H1 (cell line): ENCODE data around the gene TRIM32. TPM values are rescaled to one million over a fixed set of nuclear protein-coding genes. Genes with fewer than 3 reads are reported as not detected.

Experiments used
- CTCF ChIA-PET: fragments of 300-600 bp; sonication (Branson Sonifier 250); formaldehyde crosslinking; loops from one replicate; lab custom pipeline; 2021; ENCODE audit not compliant: partially characterized antibody; lab: Charles Lee
- POLR2A ChIA-PET: fragments of 300-600 bp; sonication (Branson Sonifier 250); formaldehyde crosslinking; loops from one replicate; lab custom pipeline; 2021; ENCODE audit warnings: inconsistent platforms; ENCODE audit not compliant: partially characterized antibody; lab: Charles Lee
- DNase-seq, 2 experiments: peaks; one replicate each; pipeline versions ENCODE4 v3.0.0 to v3.0.0-alpha.2; 2010 to 2022; ENCODE audit warnings: low spot score in 2 of 2, low read depth in 1 of 2, mixed read lengths in 1 of 2
- FAIRE-seq: peaks from 2 replicates; lab custom pipeline; 2011; peaks lifted over from hg19 to GRCh38; lab: Jason Lieb, UNC
- H2AFZ ChIP-seq: 2 replicates; pipeline ENCODE4 v1.8.1; 2012; ENCODE audit warnings: low read length, inconsistent platforms
- H2AK5ac ChIP-seq: 2 replicates; pipeline ENCODE4 v1.6.1; 2013; ENCODE audit warnings: low read depth, low read length
- H2BK120ac ChIP-seq: replicated peaks from 2 replicates; pipeline ENCODE3; 2013; ENCODE audit warnings: low read depth, low read length, inconsistent platforms
- H2BK12ac ChIP-seq: 2 replicates; pipeline ENCODE4 v1.6.1; 2013; ENCODE audit warnings: low read depth, low read length
- H2BK15ac ChIP-seq: 2 replicates; pipeline ENCODE4 v1.6.1; 2013; ENCODE audit warnings: low read length
- H2BK20ac ChIP-seq: 2 replicates; pipeline ENCODE4 v1.6.1; 2013; ENCODE audit warnings: low read length
- H2BK5ac ChIP-seq: 2 replicates; pipeline ENCODE4 v1.6.1; 2013; ENCODE audit warnings: low read depth, low read length
- H3K14ac ChIP-seq: 2 replicates; pipeline ENCODE4 v1.6.1; 2013; ENCODE audit warnings: inconsistent platforms; ENCODE audit not compliant: insufficient read length
- H3K18ac ChIP-seq: 2 replicates; pipeline ENCODE4 v1.6.1; 2013; ENCODE audit warnings: low read length; ENCODE audit errors: extremely low read depth
- H3K23ac ChIP-seq: 2 replicates; pipeline ENCODE4 v1.6.1; 2013; ENCODE audit warnings: inconsistent platforms; ENCODE audit not compliant: insufficient read length
- H3K23me2 ChIP-seq: 2 replicates; pipeline ENCODE4 v1.6.1; 2013; ENCODE audit warnings: low read depth, low read length
- H3K27ac ChIP-seq: 2 replicates; pipeline ENCODE4 v1.6.1; 2011; ENCODE audit warnings: low read depth, low read length, inconsistent platforms
- H3K27me3 ChIP-seq, 4 experiments: replicated peaks in 1 of 4; 1 replicate in 1 of 4; 2 replicates in 3 of 4; pipeline versions ENCODE4 v1.6.1 to v1.8.1; 2011 to 2013; ENCODE audit warnings: low read length in 3 of 4, mild to moderate bottlenecking in 3 of 4, inconsistent platforms in 2 of 4, mixed read lengths in 2 of 4, moderate library complexity in 1 of 4; ENCODE audit not compliant: control insufficient read depth in 3 of 4, insufficient read depth in 3 of 4; ENCODE audit errors: extremely low read depth in 1 of 4
- H3K36me3 ChIP-seq, 4 experiments: 2 replicates each; pipeline versions ENCODE4 v1.6.1 to v1.8.1; 2011 to 2013; ENCODE audit warnings: mild to moderate bottlenecking in 4 of 4, low read length in 3 of 4, moderate library complexity in 2 of 4, control low read depth in 1 of 4, inconsistent platforms in 1 of 4; ENCODE audit not compliant: insufficient read depth in 4 of 4, control insufficient read depth in 2 of 4
- H3K4ac ChIP-seq: replicated peaks from 2 replicates; pipeline ENCODE3; 2013; ENCODE audit warnings: low read length, low read depth, mixed read lengths, inconsistent platforms; ENCODE audit not compliant: insufficient read length
- H3K4me1 ChIP-seq, 4 experiments: replicated peaks in 1 of 4; 1 replicate in 1 of 4; 2 replicates in 3 of 4; pipeline versions ENCODE4 v1.6.1 to v1.8.1; 2011 to 2013; ENCODE audit warnings: low read length in 3 of 4, inconsistent platforms in 2 of 4, mixed read lengths in 1 of 4; ENCODE audit not compliant: insufficient read depth in 4 of 4, control insufficient read depth in 3 of 4
- H3K4me2 ChIP-seq, 2 experiments: 2 replicates each; pipeline versions ENCODE4 v1.6.1 to v1.8.1; 2011 to 2013; ENCODE audit warnings: low read depth in 2 of 2, low read length in 2 of 2, control low read depth in 1 of 2, inconsistent platforms in 1 of 2, mild to moderate bottlenecking in 1 of 2; ENCODE audit not compliant: insufficient read depth in 1 of 2
- H3K4me3 ChIP-seq, 4 experiments: fragments of 200-600, 300-600 bp in 1 of 4; sonication (generic), shearing (Covaris generic), sonication (Bioruptor Twin) in 1 of 4; 2 replicates each; pipeline versions ENCODE4 v1.5.1 to v1.8.1; 2011 to 2016; ENCODE audit warnings: low read length in 4 of 4, low read depth in 3 of 4, control low read depth in 2 of 4, inconsistent platforms in 2 of 4, mild to moderate bottlenecking in 2 of 4, mixed read lengths in 1 of 4, moderate library complexity in 1 of 4; ENCODE audit not compliant: insufficient read depth in 2 of 4; ENCODE audit errors: extremely low read depth in 1 of 4
- H3K56ac ChIP-seq: replicated peaks from 2 replicates; pipeline ENCODE3; 2013; ENCODE audit warnings: low read depth, mild to moderate bottlenecking, mixed read lengths, low read length, inconsistent platforms; ENCODE audit not compliant: insufficient read length
- H3K79me1 ChIP-seq: 2 replicates; pipeline ENCODE4 v1.6.1; 2013; ENCODE audit warnings: low read depth, low read length, control low read depth
- H3K79me2 ChIP-seq, 2 experiments: 2 replicates each; pipeline versions ENCODE4 v1.6.1 to v1.8.1; 2012 to 2013; ENCODE audit warnings: low read length in 2 of 2, mild to moderate bottlenecking in 2 of 2, inconsistent platforms in 1 of 2; ENCODE audit not compliant: insufficient read depth in 2 of 2, control insufficient read depth in 1 of 2
- H3K9ac ChIP-seq, 4 experiments: replicated peaks in 1 of 4; 1 replicate in 1 of 4; 2 replicates in 3 of 4; pipeline versions ENCODE4 v1.6.1 to v1.8.1; 2011 to 2013; ENCODE audit warnings: low read depth in 3 of 4, low read length in 3 of 4, control low read depth in 2 of 4, mild to moderate bottlenecking in 2 of 4, moderate library complexity in 2 of 4, inconsistent platforms in 1 of 4; ENCODE audit errors: extremely low read depth in 1 of 4
- H3K9me3 ChIP-seq, 2 experiments: 2 replicates each; pipeline versions ENCODE4 v1.6.1 to v1.8.1; 2012 to 2013; ENCODE audit warnings: mild to moderate bottlenecking in 2 of 2, moderate library complexity in 2 of 2, control low read depth in 1 of 2, inconsistent platforms in 1 of 2, low read depth in 1 of 2, low read length in 1 of 2, mixed read lengths in 1 of 2; ENCODE audit not compliant: insufficient read depth in 2 of 2
- H4K20me1 ChIP-seq, 2 experiments: replicated peaks in 1 of 2; 2 replicates each; pipeline versions ENCODE3 to v1.8.1; 2011 to 2013; ENCODE audit warnings: inconsistent platforms in 2 of 2, low read length in 2 of 2, mild to moderate bottlenecking in 1 of 2; ENCODE audit not compliant: insufficient read depth in 2 of 2, control insufficient read depth in 1 of 2
- H4K5ac ChIP-seq: 2 replicates; pipeline ENCODE4 v1.6.1; 2013; ENCODE audit warnings: low read length, low read depth, mixed read lengths, inconsistent platforms; ENCODE audit not compliant: insufficient read length
- H4K8ac ChIP-seq: 2 replicates; pipeline ENCODE4 v1.8.0; 2013; ENCODE audit warnings: mild to moderate bottlenecking, moderate library complexity, low read length, inconsistent platforms; ENCODE audit not compliant: insufficient read depth; ENCODE audit errors: extremely low read depth
- H4K91ac ChIP-seq: replicated peaks from 2 replicates; pipeline ENCODE3; 2013; ENCODE audit warnings: low read length, mixed read lengths, inconsistent platforms; ENCODE audit not compliant: insufficient read length
- ATF2 ChIP-seq: IDR thresholded peaks from 2 replicates; pipeline ENCODE4 v1.6.1; 2012; ENCODE audit warnings: low read length, inconsistent platforms
- BACH1 ChIP-seq: IDR thresholded peaks from 2 replicates; pipeline ENCODE4 v1.6.1; 2012; ENCODE audit warnings: low read length, improper control_type of control experiment
- CHD2 ChIP-seq: IDR thresholded peaks from 2 replicates; pipeline ENCODE4 v1.6.1; 2012; ENCODE audit warnings: low read length, improper control_type of control experiment
- EZH2 ChIP-seq: fragments of 200-600 bp; sonication (generic); IDR thresholded peaks from 2 replicates; pipeline ENCODE4 v1.7.1; 2012; ENCODE audit warnings: low read depth, mild to moderate bottlenecking, moderate library complexity, low read length, inconsistent platforms; ENCODE audit not compliant: severe bottlenecking
- HDAC2 ChIP-seq, 2 experiments: fragments of 300-600 bp in 1 of 2; sonication (generic) in 1 of 2; IDR thresholded peaks; 2 replicates each; pipeline ENCODE4 v1.6.1; 2011 to 2012; ENCODE audit warnings: low read depth in 2 of 2, low read length in 2 of 2, mild to moderate bottlenecking in 2 of 2, moderate library complexity in 2 of 2, borderline replicate concordance in 1 of 2, inconsistent platforms in 1 of 2
- RAD21 ChIP-seq, 2 experiments: IDR thresholded peaks in 1 of 2; conservative IDR thresholded peaks in 1 of 2; 2 replicates each; pipeline ENCODE4 v1.6.1; 2011; ENCODE audit warnings: low read depth in 2 of 2, low read length in 2 of 2, improper control_type of control experiment in 1 of 2, inconsistent platforms in 1 of 2, mild to moderate bottlenecking in 1 of 2, moderate library complexity in 1 of 2
- RBBP5 ChIP-seq: IDR thresholded peaks from 2 replicates; pipeline ENCODE4 v1.7.1; 2012; ENCODE audit warnings: low read depth, mild to moderate bottlenecking, inconsistent platforms, low read length, moderate library complexity, borderline replicate concordance
- SAP30 ChIP-seq: fragments of 300-600 bp; sonication (generic); IDR thresholded peaks from 2 replicates; pipeline ENCODE4 v1.7.1; 2012; ENCODE audit warnings: low read length, moderate library complexity, mild to moderate bottlenecking, inconsistent platforms; ENCODE audit not compliant: insufficient read depth, insufficient replicate concordance
- SP2 ChIP-seq: IDR thresholded peaks from 2 replicates; pipeline ENCODE4 v1.6.1; 2012; ENCODE audit warnings: mild to moderate bottlenecking, low read length, inconsistent platforms
- WGBS, 2 experiments: shearing (Covaris generic) in 1 of 2; methylation state at CpG; one replicate each; pipeline versions ENCODE4 v1.1.6 to v1.1.7; 2013 to 2015; ENCODE audit warnings: low lambda C conversion rate in 2 of 2, mixed read lengths in 2 of 2, inconsistent platforms in 1 of 2, low coverage in 1 of 2, missing lambda C conversion rate in 1 of 2; ENCODE audit not compliant: insufficient replicate concordance in 2 of 2, insufficient coverage in 1 of 2, insufficient read length in 1 of 2; ENCODE audit errors: extremely low coverage in 1 of 2, missing lambda C conversion rate in 1 of 2; 5-methylcytosine and 5-hydroxymethylcytosine counted together
- polyA plus RNA-seq, 7 experiments: library from polyadenylated mRNA; depleted of rRNA in 3 of 7; stranded (reverse) in 5 of 7; unstranded in 2 of 7; fragments of >200 nt in 5 of 7; fragments of 200-250 nt in 2 of 7; gene quantifications; 1 replicate in 5 of 7; 2 replicates in 1 of 7; 4 replicates in 1 of 7; pipeline versions ENCODE4 v1.2.1 to v1.2.3, GENCODE V29; 2011 to 2013; ENCODE audit warnings: missing spikeins in 2 of 7, mixed read lengths in 2 of 7
- total RNA-seq: library from RNA; stranded (reverse); fragmentation: NEBNext Ultra II Directional; extraction: Animal tissue kit (Norgen Biotek cat#: 25700); gene quantifications from 2 replicates; pipeline ENCODE4 v1.2.1, GENCODE V29; 2021
- TF ChIP-seq, protein P1 (sequence below): IDR thresholded peaks from 2 replicates; pipeline ENCODE4 v1.6.1; 2011; ENCODE audit warnings: low read length, improper control_type of control experiment

The TRIM32 gene
- total and polyA plus RNA-seq, 2 of the 8 experiments (the other 6 are each of a cell fraction or from before 2014, with no cell fraction given): 10.5 to 17.3 TPM

DNA sequence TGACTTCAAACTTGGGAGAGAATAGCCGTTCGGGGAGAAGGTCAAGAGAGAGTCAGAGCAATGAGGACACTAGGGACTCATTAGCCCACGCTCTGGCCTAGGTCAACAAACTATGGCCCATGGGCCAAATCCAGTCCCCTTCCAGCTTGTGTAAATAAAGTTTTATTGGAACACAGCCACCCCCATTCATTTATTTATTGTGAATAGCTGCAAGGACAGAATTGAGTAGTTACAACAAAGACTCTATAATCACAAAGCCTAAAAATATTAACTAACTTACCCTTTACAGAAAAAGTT is 33.1 kb upstream of the TRIM32 start:
- CTCF ChIA-PET: interaction anchor here (1.6 kb wide), 1 partner anchor 11 kb away, joined by 4 read pairs; no protein-coding TSS in a partner anchor
- no peaks in the 10 kb centered on the region for H3K36me3 ChIP-seq
- 93% methylated on average over 3 of the region's 3 CpGs; no CpG with 5 or more reads in 1 of the 2 experiments for WGBS, 2 experiments
- no peak for TF ChIP-seq RAD21 (IDR thresholded peaks at IDR 0.05 in 1 of 2, conservative IDR thresholded peaks at IDR 0.05 in 1 of 2; ENCODE audit: low read depth in 2 of 2, low read length in 2 of 2)
- no peak for TF ChIP-seq HDAC2 (IDR thresholded peaks at IDR 0.05; ENCODE audit: borderline replicate concordance in 1 of 2, low read depth in 2 of 2, low read length in 2 of 2)
- TF ChIP-seq, protein P1, sequence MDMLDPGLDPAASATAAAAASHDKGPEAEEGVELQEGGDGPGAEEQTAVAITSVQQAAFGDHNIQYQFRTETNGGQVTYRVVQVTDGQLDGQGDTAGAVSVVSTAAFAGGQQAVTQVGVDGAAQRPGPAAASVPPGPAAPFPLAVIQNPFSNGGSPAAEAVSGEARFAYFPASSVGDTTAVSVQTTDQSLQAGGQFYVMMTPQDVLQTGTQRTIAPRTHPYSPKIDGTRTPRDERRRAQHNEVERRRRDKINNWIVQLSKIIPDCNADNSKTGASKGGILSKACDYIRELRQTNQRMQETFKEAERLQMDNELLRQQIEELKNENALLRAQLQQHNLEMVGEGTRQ: no peak
- no peak for TF ChIP-seq ATF2
- no peak for TF ChIP-seq SP2
- TF ChIP-seq EZH2: no peak
- TF ChIP-seq BACH1: no peak
- no peak for TF ChIP-seq RBBP5
- TF ChIP-seq CHD2: no peak
- TF ChIP-seq SAP30: no peak

More for the DNA sequence above, 33.1 kb upstream of the TRIM32 start:
- Histone ChIP-seq H3K27me3 (no peaks in the 10 kb centered on the region), H3K14ac (no peak overlapping the region), H3K27ac (no peak overlapping the region), H3K4me1 (peaks cover 0 to 6% (median 0%) of the 10 kb centered on the region in 4 experiments; a peak in 1 of 7 replicates), H3K79me1 (no peaks in the 10 kb centered on the region), H3K18ac (no peak overlapping the region), H4K20me1 (no peaks in the 10 kb centered on the region), H3K9me3 (no peaks in the 10 kb centered on the region), H2BK15ac (no peak overlapping the region), H2BK20ac (no peak overlapping the region), H2AK5ac (no peak overlapping the region), H4K5ac (no peak overlapping the region), H2BK120ac (no peak overlapping the region), H3K4me3 (no peak overlapping the region), H3K79me2 (no peaks in the 10 kb centered on the region), H3K4me2 (no peak overlapping the region), H3K9ac (no peak overlapping the region), H4K91ac (no peak overlapping the region), H3K56ac (no peak overlapping the region), H3K23ac (no peak overlapping the region), H2BK5ac (no peak overlapping the region), H3K23me2 (no peaks in the 10 kb centered on the region), H4K8ac (no peak overlapping the region), H2AFZ (no peak overlapping the region), H3K4ac (no peak overlapping the region), H2BK12ac (no peak overlapping the region)
- DNase-seq (no peak), FAIRE-seq (no peak)
- POLR2A ChIA-PET: interaction anchor here (0.6 to 1.0 kb wide), 2 partner anchors 23 to 86 kb away, joined by 3 read pairs; no protein-coding TSS in a partner anchor
